ENCODE results near the gene SUFU. TPM values are rescaled to one million over a fixed set of nuclear protein-coding genes. Genes with fewer than 3 reads are reported as not detected.
"Not testable (repeated sequence)": the region's sequence is repeated elsewhere in the genome, so short reads cannot be mapped to it uniquely, and the experiment has no call there.

Gene SUFU
- total and polyA plus RNA-seq, 5 donors from 2014 or later, result 2.4 to 17.8 (median 5.0) TPM

DNA sequence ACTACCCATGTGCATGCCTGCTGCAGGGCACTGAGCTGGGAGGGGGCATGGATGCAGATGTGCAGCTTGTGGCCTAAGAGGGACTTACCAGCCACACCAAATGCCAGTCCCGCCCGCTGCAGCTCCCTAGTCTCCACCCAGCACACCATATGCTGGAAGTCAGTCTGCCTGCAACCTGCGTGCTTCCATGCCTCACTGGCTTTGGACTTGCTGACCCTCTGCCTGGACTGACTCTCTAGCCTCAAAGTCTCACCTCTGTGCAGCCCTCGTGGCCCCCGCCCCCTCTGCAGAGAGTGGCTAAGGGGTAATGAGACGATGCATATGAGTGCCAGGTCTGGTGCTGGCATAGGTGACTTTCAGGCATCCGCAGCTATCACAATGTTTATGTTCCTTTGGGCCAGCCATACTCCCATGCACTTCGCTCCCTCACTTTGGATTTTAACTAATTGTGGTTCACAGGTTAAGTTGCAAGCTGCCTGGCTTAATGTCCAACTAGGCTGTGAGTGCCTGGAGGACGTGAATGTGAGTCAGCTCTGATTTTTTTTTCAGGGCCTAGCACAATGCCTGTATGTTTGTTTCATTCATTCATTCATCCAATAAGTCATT lies 162.2 kb downstream of the SUFU start:
- no peaks in the 10 kb centered on the region for H3K9me3 Mint-ChIP-seq
- no peak overlapping the region for H3K27ac ChIP-seq (ENCODE audit: insufficient read depth, low read length, poor library complexity, severe bottlenecking)
- H3K36me3 ChIP-seq (ENCODE audit: control insufficient read depth, insufficient read depth, low read length), result no peaks in the 10 kb centered on the region
- DNase-seq, result no peak
- H3K36me3 Mint-ChIP-seq, result no peaks in the 10 kb centered on the region
- H3K4me1 Mint-ChIP-seq, result peaks cover 0 to 24% (median 11%) of the 10 kb centered on the region in 4 donors
- no peak overlapping the region for H3K27ac Mint-ChIP-seq
- no peaks in the 10 kb centered on the region for H3K9me3 ChIP-seq (ENCODE audit: control insufficient read depth in 2 of 2, low read length in 2 of 2)
- H3K27me3 Mint-ChIP-seq, result peaks cover 6% of the 10 kb centered on the region
- H3K4me1 ChIP-seq (ENCODE audit: control insufficient read depth, insufficient read depth, low read length, poor library complexity, severe bottlenecking), result peaks cover 16% of the 10 kb centered on the region
- H3K4me3 Mint-ChIP-seq, result peak overlapping the region in 1 of 4 donors; percentile 32
- no peak for ATAC-seq (ENCODE audit: low read depth in 2 of 2)
- H3K4me3 ChIP-seq (ENCODE audit: low read depth, low read length), result no peak overlapping the region
- no peaks in the 10 kb centered on the region for H3K27me3 ChIP-seq (ENCODE audit: control insufficient read depth, insufficient read depth, low read length)

DNA sequence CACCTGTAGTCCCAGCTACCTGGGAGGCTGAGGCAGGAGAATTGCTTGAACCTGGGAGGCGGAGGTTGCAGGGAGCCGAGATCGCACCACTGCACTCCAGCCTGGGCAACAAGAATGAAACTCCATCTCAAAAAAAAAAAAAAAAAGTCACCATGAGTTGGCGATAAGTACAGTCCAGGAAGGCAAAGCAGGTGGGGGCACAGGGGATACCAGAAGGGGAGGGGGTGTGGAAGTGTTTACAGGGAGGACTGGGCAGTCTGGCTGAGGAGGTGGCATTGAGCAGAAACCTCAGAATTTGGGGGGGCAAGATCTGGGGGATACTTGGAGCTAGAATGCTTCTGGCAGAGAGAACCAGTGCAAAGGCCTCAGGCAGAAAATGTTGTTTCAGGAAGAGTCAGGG lies 163.6 kb downstream of the SUFU start:
- not testable (repeated sequence) for H3K36me3 Mint-ChIP-seq; DNase-seq; ATAC-seq (ENCODE audit: low read depth in 2 of 2); H3K9me3 ChIP-seq (ENCODE audit: control insufficient read depth in 2 of 2, low read length in 2 of 2); H3K4me3 ChIP-seq (ENCODE audit: low read depth, low read length); H3K27me3 ChIP-seq (ENCODE audit: control insufficient read depth, insufficient read depth, low read length); H3K4me3 Mint-ChIP-seq; H3K27ac ChIP-seq (ENCODE audit: insufficient read depth, low read length, poor library complexity, severe bottlenecking); H3K27ac Mint-ChIP-seq; H3K9me3 Mint-ChIP-seq; H3K36me3 ChIP-seq (ENCODE audit: control insufficient read depth, insufficient read depth, low read length); H3K4me1 ChIP-seq (ENCODE audit: control insufficient read depth, insufficient read depth, low read length, poor library complexity, severe bottlenecking); H3K27me3 Mint-ChIP-seq
- H3K4me1 Mint-ChIP-seq, result peaks cover 0 to 12% (median 7%) of the 10 kb centered on the region in 4 donors

DNA sequence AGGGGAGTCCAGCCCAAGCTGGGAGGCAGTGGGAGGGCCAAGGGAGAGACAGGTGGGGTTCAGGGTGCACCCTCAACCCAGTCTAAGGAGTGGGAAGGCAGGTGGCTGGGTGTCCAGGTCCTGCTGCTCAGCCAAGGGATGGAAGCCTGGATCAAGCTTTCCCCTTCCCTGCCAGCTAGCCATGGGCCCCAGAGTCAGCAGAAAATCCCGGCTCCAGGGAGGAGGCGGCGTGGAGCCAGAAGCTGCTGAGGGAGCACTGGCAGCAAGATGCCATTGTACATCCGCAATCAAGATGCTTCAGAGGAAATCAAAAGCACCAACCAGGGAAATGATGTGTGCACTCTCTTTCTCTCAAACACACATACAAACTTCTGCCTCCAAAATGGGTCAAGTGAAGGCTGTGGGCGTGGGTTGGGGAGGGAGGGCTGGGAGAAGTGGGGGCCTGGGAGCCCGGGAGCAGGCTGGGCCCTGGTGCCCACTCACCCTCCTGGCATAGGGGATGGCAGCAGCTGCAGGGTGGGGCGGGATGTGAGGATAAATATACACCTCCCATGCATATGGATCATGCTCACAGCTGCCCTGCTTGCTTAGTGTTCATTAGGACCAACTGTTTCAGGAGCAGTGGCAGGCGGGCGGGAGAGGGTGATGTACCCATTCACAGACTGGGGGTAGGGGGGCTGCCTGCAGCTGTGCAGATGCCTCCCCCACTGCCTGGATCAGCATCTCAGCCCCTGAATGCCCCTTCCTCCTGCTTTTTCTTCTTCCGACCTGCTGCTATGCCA lies 164.7 kb downstream of the SUFU start:
- no peak overlapping the region for H3K4me3 Mint-ChIP-seq
- H3K27ac ChIP-seq (ENCODE audit: insufficient read depth, low read length, poor library complexity, severe bottlenecking), result no peak overlapping the region
- H3K27me3 Mint-ChIP-seq, result peaks cover 6% of the 10 kb centered on the region

DNA sequence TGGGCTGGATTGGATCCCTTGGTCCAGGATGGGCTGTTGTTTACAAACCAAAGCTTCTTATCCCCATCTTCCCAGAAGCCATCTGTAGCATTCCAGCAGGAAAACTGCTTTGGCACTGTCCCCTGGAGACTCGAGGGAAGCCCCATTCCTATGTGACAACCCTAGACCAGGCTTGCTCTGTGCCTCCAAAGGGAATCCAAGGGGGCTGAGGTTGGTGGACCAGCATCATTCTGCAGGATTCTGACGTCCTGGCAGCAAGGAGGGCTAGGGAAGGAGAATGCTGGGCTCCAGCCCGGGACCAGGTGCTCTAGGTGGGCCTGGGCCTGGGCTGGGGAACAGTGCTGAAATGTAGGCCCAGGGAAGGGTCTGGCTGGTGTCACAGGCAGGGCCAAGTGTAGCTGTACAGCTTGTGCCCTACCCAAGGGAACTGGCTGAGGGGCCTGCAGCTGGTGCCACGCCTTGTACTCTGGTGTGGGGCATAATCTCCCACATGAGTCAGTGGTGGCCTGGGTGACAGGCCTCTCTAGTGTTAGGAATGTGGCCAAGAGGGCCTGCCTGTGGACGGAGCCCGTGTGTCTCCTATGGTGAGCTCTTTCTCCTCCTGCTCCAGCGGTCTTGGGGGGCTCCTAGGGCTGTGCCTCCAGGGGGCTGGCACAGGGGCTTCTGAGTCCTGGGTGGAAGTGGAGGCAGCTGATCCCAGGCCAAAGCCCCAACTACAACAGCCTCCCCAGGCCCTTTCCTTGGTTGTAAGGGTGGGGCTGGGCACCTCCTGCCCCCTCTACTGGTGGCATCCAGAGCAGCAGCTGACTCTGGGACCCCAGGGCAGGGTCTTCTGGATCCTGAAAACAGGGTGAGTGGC lies 165.7 kb downstream of the SUFU start:
- peaks cover 6% of the 10 kb centered on the region for H3K27me3 Mint-ChIP-seq
- ATAC-seq (ENCODE audit: low read depth in 2 of 2) (no peak), DNase-seq (peak in 1 of 3 donors; percentile 35)
- H3K27ac Mint-ChIP-seq, result no peak overlapping the region
- Histone ChIP-seq H3K4me1 (ENCODE audit: control insufficient read depth, insufficient read depth, low read length, poor library complexity, severe bottlenecking) (peaks cover 18% of the 10 kb centered on the region), H3K36me3 (ENCODE audit: control insufficient read depth, insufficient read depth, low read length) (no peaks in the 10 kb centered on the region), H3K27me3 (ENCODE audit: control insufficient read depth, insufficient read depth, low read length) (no peaks in the 10 kb centered on the region), H3K4me3 (ENCODE audit: low read depth, low read length) (no peak overlapping the region), H3K9me3 (ENCODE audit: control insufficient read depth in 2 of 2, low read length in 2 of 2) (no peaks in the 10 kb centered on the region), H3K27ac (ENCODE audit: insufficient read depth, low read length, poor library complexity, severe bottlenecking) (no peak overlapping the region)
- H3K4me1 Mint-ChIP-seq, result peaks cover 8 to 30% (median 18%) of the 10 kb centered on the region in 4 donors
- H3K4me3 Mint-ChIP-seq, result no peak overlapping the region
- H3K36me3 Mint-ChIP-seq, result no peaks in the 10 kb centered on the region
- no peaks in the 10 kb centered on the region for H3K9me3 Mint-ChIP-seq

More for the DNA sequence above, 164.7 kb downstream of the SUFU start:
- Mint-ChIP-seq H3K27ac (peak overlapping the region in 1 of 3 donors; percentile 68), H3K9me3 (no peaks in the 10 kb centered on the region), H3K4me1 (peaks cover 2 to 21% (median 10%) of the 10 kb centered on the region in 4 donors), H3K36me3 (no peaks in the 10 kb centered on the region)
- DNase-seq (no peak), ATAC-seq (ENCODE audit: low read depth in 2 of 2) (no peak)
- Histone ChIP-seq H3K4me1 (ENCODE audit: control insufficient read depth, insufficient read depth, low read length, poor library complexity, severe bottlenecking) (peaks cover 9% of the 10 kb centered on the region), H3K9me3 (ENCODE audit: control insufficient read depth in 2 of 2, low read length in 2 of 2) (no peaks in the 10 kb centered on the region), H3K36me3 (ENCODE audit: control insufficient read depth, insufficient read depth, low read length) (no peaks in the 10 kb centered on the region), H3K4me3 (ENCODE audit: low read depth, low read length) (no peak overlapping the region), H3K27me3 (ENCODE audit: control insufficient read depth, insufficient read depth, low read length) (no peaks in the 10 kb centered on the region)

DNA sequence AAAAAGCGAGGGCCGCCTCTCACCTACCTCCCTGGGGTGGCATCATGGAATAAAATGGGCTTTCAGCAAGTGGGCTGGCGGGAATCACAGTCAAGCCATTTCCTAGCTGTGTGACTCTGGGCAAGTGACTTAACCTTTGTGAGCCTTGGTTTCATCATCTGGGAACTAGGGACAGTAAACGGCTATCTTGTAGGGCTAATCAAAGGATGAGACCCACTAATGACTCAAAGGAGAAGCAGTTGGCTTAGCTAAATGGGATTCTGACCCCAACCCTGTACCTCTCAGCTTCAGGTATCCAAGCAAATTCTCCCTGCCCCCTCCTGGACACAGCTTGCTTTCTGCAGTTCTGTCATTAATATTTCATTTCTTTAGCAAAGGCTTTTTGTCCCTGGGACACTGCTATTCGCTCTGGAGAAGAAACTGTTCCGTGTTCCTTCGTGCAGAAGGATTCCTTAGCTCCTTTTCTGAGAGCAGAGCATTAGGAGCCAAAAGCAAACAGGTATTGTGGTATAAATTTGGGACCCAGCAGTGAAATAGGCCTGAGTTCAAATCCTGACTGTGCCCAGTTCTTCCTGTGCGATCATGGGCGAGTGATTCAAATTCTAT lies 166.4 kb downstream of the SUFU start:
- Histone ChIP-seq H3K4me3 (ENCODE audit: low read depth, low read length) (no peak overlapping the region), H3K36me3 (ENCODE audit: control insufficient read depth, insufficient read depth, low read length) (no peaks in the 10 kb centered on the region), H3K9me3 (ENCODE audit: control insufficient read depth in 2 of 2, low read length in 2 of 2) (no peaks in the 10 kb centered on the region), H3K4me1 (ENCODE audit: control insufficient read depth, insufficient read depth, low read length, poor library complexity, severe bottlenecking) (peaks cover 26% of the 10 kb centered on the region), H3K27me3 (ENCODE audit: control insufficient read depth, insufficient read depth, low read length) (no peaks in the 10 kb centered on the region), H3K27ac (ENCODE audit: insufficient read depth, low read length, poor library complexity, severe bottlenecking) (no peak overlapping the region)
- DNase-seq (no peak), ATAC-seq (ENCODE audit: low read depth in 2 of 2) (no peak)
- Mint-ChIP-seq H3K36me3 (no peaks in the 10 kb centered on the region), H3K4me3 (no peak overlapping the region), H3K4me1 (peaks cover 8 to 37% (median 26%) of the 10 kb centered on the region in 4 donors), H3K27me3 (peaks cover 6% of the 10 kb centered on the region), H3K27ac (no peak overlapping the region), H3K9me3 (no peaks in the 10 kb centered on the region)

DNA sequence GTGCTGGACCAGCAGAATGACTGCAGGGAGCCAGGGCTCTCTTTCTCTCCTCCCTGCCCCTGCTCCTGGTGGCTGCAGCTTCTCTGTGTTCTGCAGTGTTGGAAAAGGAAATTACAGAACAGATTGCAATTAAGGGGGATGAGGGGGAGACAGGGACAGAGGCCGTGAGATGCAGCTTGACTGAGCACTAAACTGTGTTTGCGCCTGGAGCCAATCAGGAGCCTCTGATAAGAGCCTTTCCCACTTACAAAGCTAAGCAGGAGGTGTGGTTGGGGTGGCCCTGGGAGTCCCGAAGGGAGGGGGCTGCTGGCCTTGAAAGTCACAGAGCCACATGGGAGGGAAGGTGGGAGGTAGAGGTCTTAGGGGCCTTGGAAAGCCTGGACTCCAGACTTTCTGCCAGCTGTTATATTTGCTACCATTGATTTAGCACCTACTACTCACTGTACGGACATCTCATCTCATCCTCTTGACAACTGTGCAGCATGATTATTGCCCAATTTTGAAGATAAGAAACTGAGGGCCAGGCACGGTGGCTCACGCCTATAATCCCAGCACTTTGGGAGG lies 167.2 kb downstream of the SUFU start:
- Mint-ChIP-seq H3K27ac (peak overlapping the region in 1 of 3 donors; percentile 48), H3K27me3 (peaks cover 3% of the 10 kb centered on the region)
- DNase-seq, result no peak

DNA sequence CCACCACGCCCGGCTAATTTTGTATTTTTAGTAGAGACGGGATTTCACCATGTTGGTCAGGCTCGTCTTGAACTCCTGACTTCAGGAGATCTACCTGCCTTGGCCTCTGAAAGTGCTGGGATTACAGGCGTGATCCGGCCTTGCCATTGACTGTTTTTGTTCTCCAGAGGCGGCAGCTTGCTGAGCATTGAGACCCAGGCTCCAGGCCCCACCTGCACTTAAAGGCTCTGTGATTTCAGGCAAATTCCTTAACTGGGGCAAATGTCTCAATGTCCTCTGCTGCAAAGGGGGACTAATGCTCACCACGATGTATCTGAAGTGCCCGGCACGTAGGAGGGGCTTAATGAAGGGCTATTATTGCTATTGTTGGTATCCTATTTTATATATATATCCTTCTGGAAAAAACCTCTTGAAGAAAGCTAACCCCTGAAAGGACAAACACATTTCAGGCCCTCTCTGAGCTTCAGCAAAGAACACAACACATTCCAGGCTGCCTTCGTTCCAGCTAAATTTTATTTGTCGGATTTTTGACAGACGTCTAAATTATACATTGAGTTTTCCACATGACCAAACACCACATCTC lies 169.6 kb downstream of the SUFU start:
- H3K4me1 ChIP-seq (ENCODE audit: control insufficient read depth, insufficient read depth, low read length, poor library complexity, severe bottlenecking), result peaks cover 40% of the 10 kb centered on the region
- H3K27me3 ChIP-seq (ENCODE audit: control insufficient read depth, insufficient read depth, low read length), result no peaks in the 10 kb centered on the region
- Mint-ChIP-seq H3K9me3 (no peaks in the 10 kb centered on the region), H3K27ac (peak overlapping the region; percentile 69 to 92 (median 88)), H3K36me3 (no peaks in the 10 kb centered on the region), H3K4me3 (peak overlapping the region; percentile 82 to 90 (median 87)), H3K27me3 (no peaks in the 10 kb centered on the region), H3K4me1 (peaks cover 8 to 50% (median 21%) of the 10 kb centered on the region in 4 donors)
- no peaks in the 10 kb centered on the region for H3K36me3 ChIP-seq (ENCODE audit: control insufficient read depth, insufficient read depth, low read length)
- ATAC-seq (ENCODE audit: low read depth in 2 of 2) (no peak), DNase-seq (no peak)
- H3K4me3 ChIP-seq (ENCODE audit: low read depth, low read length), result peak overlapping the region; percentile 75
- peak overlapping the region; percentile 78 for H3K27ac ChIP-seq (ENCODE audit: insufficient read depth, low read length, poor library complexity, severe bottlenecking)
- no peaks in the 10 kb centered on the region for H3K9me3 ChIP-seq (ENCODE audit: control insufficient read depth in 2 of 2, low read length in 2 of 2)

More for the DNA sequence above, 167.2 kb downstream of the SUFU start:
- H3K9me3 ChIP-seq (ENCODE audit: control insufficient read depth in 2 of 2, low read length in 2 of 2), result no peaks in the 10 kb centered on the region
- no peaks in the 10 kb centered on the region for H3K36me3 Mint-ChIP-seq
- no peaks in the 10 kb centered on the region for H3K36me3 ChIP-seq (ENCODE audit: control insufficient read depth, insufficient read depth, low read length)
- peaks cover 33% of the 10 kb centered on the region for H3K4me1 ChIP-seq (ENCODE audit: control insufficient read depth, insufficient read depth, low read length, poor library complexity, severe bottlenecking)
- H3K27me3 ChIP-seq (ENCODE audit: control insufficient read depth, insufficient read depth, low read length), result no peaks in the 10 kb centered on the region
- peaks cover 8 to 45% (median 27%) of the 10 kb centered on the region in 4 donors for H3K4me1 Mint-ChIP-seq
- no peak overlapping the region for H3K27ac ChIP-seq (ENCODE audit: insufficient read depth, low read length, poor library complexity, severe bottlenecking)
- H3K9me3 Mint-ChIP-seq, result no peaks in the 10 kb centered on the region
- H3K4me3 ChIP-seq (ENCODE audit: low read depth, low read length), result no peak overlapping the region
- no peak overlapping the region for H3K4me3 Mint-ChIP-seq
- no peak for ATAC-seq (ENCODE audit: low read depth in 2 of 2)
